HG02938 (cell line): ENCODE results near the gene OR56A4.
"Not testable (repeated sequence)": the region's sequence is repeated elsewhere in the genome, so short reads cannot be mapped to it uniquely, and the experiment has no call there.

Experiments
- ATAC-seq: cut with Tn5 transposase; IDR thresholded peaks from one replicate; pipeline ENCODE4 v1.9.1; 2021; ENCODE audit warnings: mild to moderate bottlenecking, moderate library complexity; ENCODE audit not compliant: unreplicated experiment

OR56A4 gene

GRCh38 chr11:5960704-5961320 is 45.9 kb downstream of the OR56A4 start:
- ATAC-seq = not testable (repeated sequence)

GRCh38 chr11:5955586-5955985 is 51.2 kb downstream of the OR56A4 start:
- ATAC-seq = no peak
